HepG2 (cell line): ENCODE results near the gene ZFP92. TPM values are rescaled to one million over a fixed set of nuclear protein-coding genes. Genes with fewer than 3 reads are reported as not detected.

Experiments used
- GABPB1 ChIP-seq: IDR thresholded peaks from 2 replicates; pipeline ENCODE4 v1.6.1; 2016; ENCODE audit warnings: mild to moderate bottlenecking, missing genetic modification reagents, moderate library complexity, missing compliant biosample characterization
- HMGXB4 ChIP-seq, 2 experiments: sonication (generic) in 1 of 2; formaldehyde crosslinking in 1 of 2; IDR thresholded peaks; 2 replicates each; pipeline versions ENCODE4 v1.4.0 to v1.6.1; 2018 to 2020; ENCODE audit warnings: missing genetic modification reagents in 2 of 2, borderline replicate concordance in 1 of 2, low read depth in 1 of 2, mild to moderate bottlenecking in 1 of 2, missing biosample characterization in 1 of 2
- HNRNPLL ChIP-seq: fragments of 200-400 bp; formaldehyde crosslinking; IDR thresholded peaks from 2 replicates; pipeline ENCODE4 v1.6.1; 2017; ENCODE audit warnings: mild to moderate bottlenecking, low read depth, low read length; ENCODE audit not compliant: poor library complexity, severe bottlenecking
- KLF13 ChIP-seq: sonication (generic); formaldehyde crosslinking; IDR thresholded peaks from 2 replicates; pipeline ENCODE4 v1.4.0; 2020; ENCODE audit warnings: mild to moderate bottlenecking, missing genetic modification reagents
- REST ChIP-seq, 2 experiments: IDR thresholded peaks; 2 replicates each; pipeline ENCODE4 v1.6.1; 2011 to 2012; ENCODE audit warnings: low read length in 2 of 2, borderline replicate concordance in 1 of 2, low read depth in 1 of 2, mild to moderate bottlenecking in 1 of 2, moderate library complexity in 1 of 2
- ZNF142 ChIP-seq: sonication (generic); formaldehyde crosslinking; IDR thresholded peaks from 2 replicates; pipeline ENCODE4 v1.4.0; 2020; ENCODE audit warnings: missing genetic modification reagents
- ZNF205 ChIP-seq: IDR thresholded peaks from 2 replicates; pipeline ENCODE4 v1.6.1; 2018; ENCODE audit warnings: missing biosample characterization, missing genetic modification reagents
- ZNF235 ChIP-seq: sonication (generic); formaldehyde crosslinking; IDR thresholded peaks from 2 replicates; pipeline ENCODE4 v1.8.1; 2023; ENCODE audit warnings: mild to moderate bottlenecking, missing genetic modification reagents, borderline replicate concordance
- ZNF280D ChIP-seq: sonication (generic); formaldehyde crosslinking; IDR thresholded peaks from 2 replicates; pipeline ENCODE4 v1.5.1; 2020; ENCODE audit warnings: mild to moderate bottlenecking, missing genetic modification reagents
- ZNF367 ChIP-seq: sonication (generic); formaldehyde crosslinking; IDR thresholded peaks from 2 replicates; pipeline ENCODE4 v1.4.0; 2020; ENCODE audit warnings: missing genetic modification reagents, borderline replicate concordance
- ZSCAN30 ChIP-seq: sonication (generic); formaldehyde crosslinking; IDR thresholded peaks from 2 replicates; pipeline ENCODE4 v1.5.0; 2020; ENCODE audit warnings: mild to moderate bottlenecking, missing genetic modification reagents
- polyA plus RNA-seq, 8 experiments: library from polyadenylated mRNA; depleted of rRNA in 3 of 8; stranded (reverse) in 7 of 8; unstranded in 1 of 8; fragments of >200 nt; fragmentation: Illumina TruSeq in 4 of 8; extraction: Trizol in 4 of 8; gene quantifications; 2 replicates each; pipeline versions ENCODE4 v1.2.1 to v1.2.3, GENCODE V29; 2011 to 2016; ENCODE audit warnings: low read depth in 4 of 8, missing spikeins in 1 of 8, mixed read lengths in 1 of 8; ENCODE audit not compliant: insufficient read depth in 1 of 8
- total RNA-seq, 5 experiments: library from RNA; depleted of rRNA; stranded (reverse); fragments of >200 nt; fragmentation: Illumina TruSeq; extraction: Trizol; gene quantifications; 2 replicates each; pipeline ENCODE4 v1.2.3, GENCODE V29; 2016; ENCODE audit warnings: low read depth in 1 of 5

ZFP92 gene
- total and polyA plus RNA-seq, 2 of the 13 experiments (the other 11 are each of a cell fraction or from before 2014, with no cell fraction given) = 0.02 TPM; not detected in 1

GRCh38 chrX:153409414-153410101, 1.7 kb upstream of the ZFP92 start (continued):
- TF ChIP-seq ZNF142 (CRISPR knock-in tag) (no peak), ZSCAN30 (no peak), GABPB1 (CRISPR knock-in tag) (peak; percentile 31; the same call in 1 of the 2 replicates), KLF13 (CRISPR knock-in tag) (no peak), HNRNPLL (no peak), ZNF367 (CRISPR knock-in tag) (no peak), REST (IDR thresholded peaks at IDR 0.05; ENCODE audit: borderline replicate concordance in 1 of 2, low read depth in 1 of 2, low read length in 2 of 2) (no peak), ZNF235 (CRISPR knock-in tag) (no peak), HMGXB4 (CRISPR knock-in tag; IDR thresholded peaks at IDR 0.05; ENCODE audit: borderline replicate concordance in 1 of 2, low read depth in 1 of 2) (no peak), ZNF280D (no peak), ZNF205 (no peak)
